GM18858 (cell line): ENCODE measurements around the gene CAMK2A.

Experiments used
- ATAC-seq: cut with Tn5 transposase; IDR thresholded peaks from one replicate; pipeline ENCODE4 v1.9.1; 2021; ENCODE audit not compliant: unreplicated experiment

The CAMK2A gene

DNA sequence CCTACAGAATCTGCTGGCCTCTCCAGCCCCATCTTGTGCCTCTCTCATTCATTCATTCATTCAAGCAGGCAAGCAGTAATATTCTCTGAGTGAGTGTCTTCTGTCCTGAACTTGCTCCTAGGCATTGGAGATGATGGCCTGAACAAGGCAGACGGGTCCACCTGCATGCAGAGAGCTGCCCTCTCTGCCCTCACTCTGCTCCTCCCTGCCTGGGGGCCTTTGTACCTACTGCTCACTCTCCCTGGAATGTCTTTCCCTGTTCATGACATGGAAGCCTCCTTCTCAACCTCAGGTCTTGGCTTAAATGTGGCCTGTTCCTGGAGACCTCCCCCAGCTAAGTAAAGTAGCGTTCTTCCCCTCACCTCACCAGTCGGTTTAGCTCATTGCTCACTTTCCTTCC, 116.4 kb downstream of the CAMK2A start:
- ATAC-seq = no peak

- ATAC-seq = no peak
Observed at GRCh38 chr5:150172556-150172955, 117.0 kb downstream of the CAMK2A start.

DNA sequence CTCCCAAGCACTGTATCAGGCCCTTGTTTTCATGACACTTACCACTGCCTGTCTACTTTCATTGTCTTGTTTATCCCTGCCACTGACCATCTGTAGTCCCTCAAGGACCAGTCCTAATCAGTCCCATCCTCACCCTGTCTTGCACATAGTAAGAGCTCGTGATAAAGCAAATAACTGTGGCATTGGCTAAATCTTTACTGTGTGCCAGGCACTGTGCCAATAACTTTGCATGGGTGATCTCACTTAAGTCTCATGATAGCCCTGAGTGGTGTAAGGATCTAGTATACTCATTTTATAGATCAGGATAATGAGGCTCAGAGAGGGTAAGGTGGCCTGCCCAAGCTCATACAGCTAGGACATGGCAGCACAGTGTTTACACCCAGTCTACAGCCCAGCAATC, 117.4 kb downstream of the CAMK2A start:
- ATAC-seq = no peak
